GM12878 (cell line): ENCODE measurements around the gene YTHDF1.

ENCODE experiments used
- ATF7 ChIP-seq: fragments of 450-650 bp; IDR thresholded peaks from 2 replicates; pipeline ENCODE4 v1.6.1; 2016; ENCODE audit warnings: low read depth, mild to moderate bottlenecking
- CHD2 ChIP-seq: IDR thresholded peaks from 2 replicates; pipeline ENCODE4 v1.6.1; 2011; ENCODE audit warnings: low read depth, low read length, improper control_type of control experiment, borderline replicate concordance
- EZH2 ChIP-seq: IDR thresholded peaks from 2 replicates; pipeline ENCODE4 v1.6.1; 2012; ENCODE audit warnings: low read depth, mild to moderate bottlenecking, control low read depth, inconsistent platforms, low read length, borderline replicate concordance; ENCODE audit not compliant: control insufficient read depth
- JUND ChIP-seq: IDR thresholded peaks from 2 replicates; pipeline ENCODE4 v1.6.1; 2012; ENCODE audit warnings: low read depth, mild to moderate bottlenecking, low read length, improper control_type of control experiment, moderate library complexity
- SPI1 ChIP-seq: IDR thresholded peaks from 2 replicates; pipeline ENCODE4 v1.6.1; 2011; ENCODE audit warnings: low read depth, mild to moderate bottlenecking, low read length, moderate library complexity, borderline replicate concordance; ENCODE audit not compliant: insufficient read depth
- SUPT20H ChIP-seq: IDR thresholded peaks from 2 replicates; pipeline ENCODE4 v1.6.1; 2011; ENCODE audit warnings: low read depth, mild to moderate bottlenecking, low read length, moderate library complexity, borderline replicate concordance; ENCODE audit not compliant: control insufficient read depth
- ZNF274 ChIP-seq: IDR thresholded peaks from one replicate; pipeline ENCODE4 v1.8.0; 2011; ENCODE audit not compliant: insufficient read length, insufficient read depth
- ZZZ3 ChIP-seq: IDR thresholded peaks from 2 replicates; pipeline ENCODE4 v1.6.1; 2011; ENCODE audit warnings: low read depth; ENCODE audit not compliant: control insufficient read depth, insufficient read length
- TF ChIP-seq, protein P1 (sequence below): fragments of 450-650 bp; IDR thresholded peaks from 2 replicates; pipeline ENCODE4 v1.6.1; 2016; ENCODE audit warnings: mild to moderate bottlenecking, moderate library complexity, borderline replicate concordance
- TF ChIP-seq, protein P2 (sequence below), 3 experiments: IDR thresholded peaks in 2 of 3; conservative IDR thresholded peaks in 1 of 3; 2 replicates each; pipeline ENCODE4 v1.5.1; 2011; ENCODE audit warnings: low read depth in 3 of 3, low read length in 3 of 3, mild to moderate bottlenecking in 3 of 3, control low read depth in 2 of 3, moderate library complexity in 2 of 3, inconsistent platforms in 1 of 3, mixed read lengths in 1 of 3; ENCODE audit not compliant: control insufficient read depth in 2 of 3, insufficient read depth in 1 of 3; ENCODE audit errors: extremely low read depth in 1 of 3

DNA sequence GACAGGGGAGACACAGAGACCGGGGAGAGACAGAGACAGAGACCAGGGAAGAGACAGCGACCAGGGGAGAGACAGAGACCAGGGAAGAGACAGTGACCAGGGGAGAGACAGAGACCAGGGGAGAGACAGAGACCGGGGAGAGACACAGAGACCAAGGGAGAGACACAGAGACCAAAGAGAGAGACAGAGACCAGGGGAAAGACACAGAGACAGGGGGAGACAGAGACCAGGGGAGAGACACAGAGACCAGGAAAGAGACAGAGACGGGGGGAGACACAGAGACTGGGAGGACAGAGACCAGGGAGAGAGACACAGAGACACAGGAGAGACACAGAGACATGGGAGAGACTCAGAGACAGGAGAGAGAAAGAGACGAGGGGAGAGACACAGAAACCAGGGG is 43.9 kb downstream of the YTHDF1 start:
- TF ChIP-seq, protein P1, sequence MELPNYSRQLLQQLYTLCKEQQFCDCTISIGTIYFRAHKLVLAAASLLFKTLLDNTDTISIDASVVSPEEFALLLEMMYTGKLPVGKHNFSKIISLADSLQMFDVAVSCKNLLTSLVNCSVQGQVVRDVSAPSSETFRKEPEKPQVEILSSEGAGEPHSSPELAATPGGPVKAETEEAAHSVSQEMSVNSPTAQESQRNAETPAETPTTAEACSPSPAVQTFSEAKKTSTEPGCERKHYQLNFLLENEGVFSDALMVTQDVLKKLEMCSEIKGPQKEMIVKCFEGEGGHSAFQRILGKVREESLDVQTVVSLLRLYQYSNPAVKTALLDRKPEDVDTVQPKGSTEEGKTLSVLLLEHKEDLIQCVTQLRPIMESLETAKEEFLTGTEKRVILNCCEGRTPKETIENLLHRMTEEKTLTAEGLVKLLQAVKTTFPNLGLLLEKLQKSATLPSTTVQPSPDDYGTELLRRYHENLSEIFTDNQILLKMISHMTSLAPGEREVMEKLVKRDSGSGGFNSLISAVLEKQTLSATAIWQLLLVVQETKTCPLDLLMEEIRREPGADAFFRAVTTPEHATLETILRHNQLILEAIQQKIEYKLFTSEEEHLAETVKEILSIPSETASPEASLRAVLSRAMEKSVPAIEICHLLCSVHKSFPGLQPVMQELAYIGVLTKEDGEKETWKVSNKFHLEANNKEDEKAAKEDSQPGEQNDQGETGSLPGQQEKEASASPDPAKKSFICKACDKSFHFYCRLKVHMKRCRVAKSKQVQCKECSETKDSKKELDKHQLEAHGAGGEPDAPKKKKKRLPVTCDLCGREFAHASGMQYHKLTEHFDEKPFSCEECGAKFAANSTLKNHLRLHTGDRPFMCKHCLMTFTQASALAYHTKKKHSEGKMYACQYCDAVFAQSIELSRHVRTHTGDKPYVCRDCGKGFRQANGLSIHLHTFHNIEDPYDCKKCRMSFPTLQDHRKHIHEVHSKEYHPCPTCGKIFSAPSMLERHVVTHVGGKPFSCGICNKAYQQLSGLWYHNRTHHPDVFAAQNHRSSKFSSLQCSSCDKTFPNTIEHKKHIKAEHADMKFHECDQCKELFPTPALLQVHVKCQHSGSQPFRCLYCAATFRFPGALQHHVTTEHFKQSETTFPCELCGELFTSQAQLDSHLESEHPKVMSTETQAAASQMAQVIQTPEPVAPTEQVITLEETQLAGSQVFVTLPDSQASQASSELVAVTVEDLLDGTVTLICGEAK: no peak
- no peak for TF ChIP-seq CHD2
- TF ChIP-seq ATF7: no peak
- TF ChIP-seq JUND: no peak
- TF ChIP-seq, protein P2, sequence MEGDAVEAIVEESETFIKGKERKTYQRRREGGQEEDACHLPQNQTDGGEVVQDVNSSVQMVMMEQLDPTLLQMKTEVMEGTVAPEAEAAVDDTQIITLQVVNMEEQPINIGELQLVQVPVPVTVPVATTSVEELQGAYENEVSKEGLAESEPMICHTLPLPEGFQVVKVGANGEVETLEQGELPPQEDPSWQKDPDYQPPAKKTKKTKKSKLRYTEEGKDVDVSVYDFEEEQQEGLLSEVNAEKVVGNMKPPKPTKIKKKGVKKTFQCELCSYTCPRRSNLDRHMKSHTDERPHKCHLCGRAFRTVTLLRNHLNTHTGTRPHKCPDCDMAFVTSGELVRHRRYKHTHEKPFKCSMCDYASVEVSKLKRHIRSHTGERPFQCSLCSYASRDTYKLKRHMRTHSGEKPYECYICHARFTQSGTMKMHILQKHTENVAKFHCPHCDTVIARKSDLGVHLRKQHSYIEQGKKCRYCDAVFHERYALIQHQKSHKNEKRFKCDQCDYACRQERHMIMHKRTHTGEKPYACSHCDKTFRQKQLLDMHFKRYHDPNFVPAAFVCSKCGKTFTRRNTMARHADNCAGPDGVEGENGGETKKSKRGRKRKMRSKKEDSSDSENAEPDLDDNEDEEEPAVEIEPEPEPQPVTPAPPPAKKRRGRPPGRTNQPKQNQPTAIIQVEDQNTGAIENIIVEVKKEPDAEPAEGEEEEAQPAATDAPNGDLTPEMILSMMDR (IDR thresholded peaks at IDR 0.05 in 2 of 3, conservative IDR thresholded peaks at IDR 0.05 in 1 of 3; ENCODE audit: control insufficient read depth in 2 of 3, extremely low read depth in 1 of 3, insufficient read depth in 1 of 3, low read depth in 3 of 3, low read length in 3 of 3): no peak
- no peak for TF ChIP-seq SPI1
- TF ChIP-seq ZNF274: no peak
- no peak for TF ChIP-seq ZZZ3
- no peak for TF ChIP-seq SUPT20H
- no peak for TF ChIP-seq EZH2
